Neural cell (in vitro differentiated cells): ENCODE measurements around the gene PPP2R2D. TPM values are rescaled to one million over a fixed set of nuclear protein-coding genes. Genes with fewer than 3 reads are reported as not detected.

Source experiments
- H2AFZ ChIP-seq: fragments of 200-600, 300-800 bp; sonication (generic), shearing (Covaris generic); 2 replicates; pipeline ENCODE4 v1.6.0; 2014; ENCODE audit warnings: low read depth, mild to moderate bottlenecking, antibody characterized with exemption, low read length, moderate library complexity
- H3F3A ChIP-seq: fragments of 200-600 bp; shearing (Covaris generic); 2 replicates; pipeline ENCODE4 v1.6.1; 2016; ENCODE audit warnings: mild to moderate bottlenecking, moderate library complexity, mixed read lengths, antibody characterized with exemption, low read length; ENCODE audit not compliant: insufficient read depth, poor library complexity, severe bottlenecking
- H3K27ac ChIP-seq: fragments of 200-600, 300-800 bp; sonication (generic), shearing (Covaris generic); 2 replicates; pipeline ENCODE4 v1.5.1; 2014; ENCODE audit warnings: mild to moderate bottlenecking, low read length, moderate library complexity
- H3K27me3 ChIP-seq: fragments of 300-800, 200-600 bp; sonication (generic), shearing (Covaris generic); 2 replicates; pipeline ENCODE4 v1.6.0; 2014; ENCODE audit warnings: mild to moderate bottlenecking, low read depth, low read length, moderate library complexity; ENCODE audit not compliant: insufficient read depth
- H3K36me3 ChIP-seq: fragments of 300-800, 200-600 bp; sonication (generic), shearing (Covaris generic); 2 replicates; pipeline ENCODE4 v1.5.1; 2014; ENCODE audit warnings: mild to moderate bottlenecking, antibody characterized with exemption, low read length, moderate library complexity; ENCODE audit not compliant: insufficient read depth
- H3K4me2 ChIP-seq: fragments of 300-800, 200-600 bp; sonication (generic), shearing (Covaris generic); 2 replicates; pipeline ENCODE4 v1.6.0; 2014; ENCODE audit warnings: mild to moderate bottlenecking, low read length
- H3K4me3 ChIP-seq: fragments of 300-800, 200-600 bp; sonication (generic), shearing (Covaris generic); 2 replicates; pipeline ENCODE4 v1.5.1; 2014; ENCODE audit warnings: mild to moderate bottlenecking, low read length, moderate library complexity
- H3K79me2 ChIP-seq: fragments of 200-600 bp; shearing (Covaris generic); replicated peaks from 2 replicates; pipeline ENCODE4 v1.6.0; 2014; ENCODE audit warnings: mild to moderate bottlenecking, low read length, moderate library complexity; ENCODE audit not compliant: insufficient read depth
- H3K9ac ChIP-seq: fragments of 300-800, 200-600 bp; sonication (generic), shearing (Covaris generic); 2 replicates; pipeline ENCODE4 v1.6.1; 2016; ENCODE audit warnings: mild to moderate bottlenecking, low read length, mixed read lengths
- H3K9me2 ChIP-seq: fragments of 200-600 bp; shearing (Covaris generic); 2 replicates; pipeline ENCODE4 v1.6.1; 2016; ENCODE audit warnings: mild to moderate bottlenecking, low read length, mixed read lengths; ENCODE audit not compliant: insufficient read depth
- H3K9me3 ChIP-seq: fragments of 200-600, 300-800 bp; sonication (generic), shearing (Covaris generic); 2 replicates; pipeline ENCODE4 v1.6.1; 2016; ENCODE audit warnings: mild to moderate bottlenecking, mixed run types, low read length, moderate library complexity, mixed read lengths
- H4K20me1 ChIP-seq: fragments of 200-600 bp; shearing (Covaris generic); 2 replicates; pipeline ENCODE4 v1.6.1; 2016; ENCODE audit warnings: mild to moderate bottlenecking, mixed run types; ENCODE audit not compliant: insufficient read depth
- CTCF ChIP-seq: fragments of 450-650 bp; IDR thresholded peaks from 2 replicates; pipeline ENCODE4 v1.5.1; 2014; ENCODE audit warnings: antibody characterized with exemption, mild to moderate bottlenecking, moderate library complexity; ENCODE audit not compliant: poor library complexity, severe bottlenecking
- EP300 ChIP-seq: fragments of 450-650 bp; conservative IDR thresholded peaks from 2 replicates; pipeline ENCODE4 v1.6.1; 2014; ENCODE audit warnings: antibody characterized with exemption, mild to moderate bottlenecking, moderate library complexity; ENCODE audit not compliant: poor library complexity, severe bottlenecking
- EZH2 ChIP-seq: fragments of 200-600, 300-800 bp; shearing (Covaris generic), sonication (generic); IDR thresholded peaks from 2 replicates; pipeline ENCODE4 v1.6.1; 2014; ENCODE audit warnings: antibody characterized with exemption, low read length, borderline replicate concordance, mild to moderate bottlenecking; ENCODE audit not compliant: insufficient read depth, poor library complexity, severe bottlenecking
- MXI1 ChIP-seq: fragments of 450-650 bp; conservative IDR thresholded peaks from 2 replicates; pipeline ENCODE4 v1.6.1; 2014; ENCODE audit warnings: antibody characterized with exemption, mild to moderate bottlenecking; ENCODE audit not compliant: poor library complexity, severe bottlenecking
- POLR2AphosphoS5 ChIP-seq: IDR thresholded peaks from 2 replicates; pipeline ENCODE4 v1.6.1; 2012
- RAD21 ChIP-seq: fragments of 450-650 bp; conservative IDR thresholded peaks from 2 replicates; pipeline ENCODE4 v1.6.1; 2014; ENCODE audit warnings: antibody characterized with exemption, mild to moderate bottlenecking, moderate library complexity
- REST ChIP-seq: IDR thresholded peaks from 2 replicates; pipeline ENCODE4 v1.6.1; 2012; ENCODE audit warnings: borderline replicate concordance
- SMC3 ChIP-seq: fragments of 450-650 bp; conservative IDR thresholded peaks from 2 replicates; pipeline ENCODE4 v1.6.1; 2014; ENCODE audit warnings: antibody characterized with exemption, mild to moderate bottlenecking, moderate library complexity; ENCODE audit not compliant: poor library complexity
- polyA plus RNA-seq: library from polyadenylated mRNA; depleted of rRNA; stranded (reverse); fragments of >200 nt; gene quantifications from 2 replicates; pipeline ENCODE4 v1.2.3, GENCODE V29; 2014

The PPP2R2D gene
- polyA plus RNA-seq, 1 donor from 2014 or later, result 71.7 TPM

- no peak overlapping the region for H3K9ac ChIP-seq
Observed at GRCh38 chr10:131946321-131946751, 45.5 kb downstream of the PPP2R2D start.

GRCh38 chr10:131946880-131947279, 46.1 kb downstream of the PPP2R2D start:
- Histone ChIP-seq H3K36me3 (peaks cover 19% of the 10 kb centered on the region), H3K27ac (no peak overlapping the region), H4K20me1 (no peaks in the 10 kb centered on the region), H3K4me2 (no peak overlapping the region), H3K4me3 (no peak overlapping the region), H3K9ac (no peak overlapping the region), H3F3A (no peaks in the 10 kb centered on the region), H3K79me2 (no peaks in the 10 kb centered on the region), H3K27me3 (no peaks in the 10 kb centered on the region), H3K9me3 (no peaks in the 10 kb centered on the region), H3K9me2 (no peaks in the 10 kb centered on the region), H2AFZ (no peak overlapping the region)
- TF ChIP-seq EZH2, result no peak
- no peak for TF ChIP-seq RAD21
- TF ChIP-seq CTCF, result no peak
- TF ChIP-seq SMC3, result no peak
- no peak for TF ChIP-seq POLR2AphosphoS5
- TF ChIP-seq EP300, result no peak
- TF ChIP-seq MXI1, result no peak

More at GRCh38 chr10:131946321-131946751, 45.5 kb downstream of the PPP2R2D start:
- H3K9me2 ChIP-seq, result no peaks in the 10 kb centered on the region
- no peaks in the 10 kb centered on the region for H3K9me3 ChIP-seq
- H3K79me2 ChIP-seq, result no peaks in the 10 kb centered on the region
- no peak overlapping the region for H3K27ac ChIP-seq
- no peak overlapping the region for H2AFZ ChIP-seq
- no peak overlapping the region for H3K4me3 ChIP-seq
- no peaks in the 10 kb centered on the region for H3K27me3 ChIP-seq
- no peaks in the 10 kb centered on the region for H4K20me1 ChIP-seq
- no peaks in the 10 kb centered on the region for H3F3A ChIP-seq
- TF ChIP-seq MXI1 (no peak), POLR2AphosphoS5 (no peak), EZH2 (no peak)
- no peak overlapping the region for H3K4me2 ChIP-seq
- peaks cover 19% of the 10 kb centered on the region for H3K36me3 ChIP-seq

GRCh38 chr10:131947631-131948347, 47.0 kb downstream of the PPP2R2D start:
- H3K79me2 ChIP-seq, result no peaks in the 10 kb centered on the region
- TF ChIP-seq SMC3, result no peak
- TF ChIP-seq REST, result no peak
- no peak for TF ChIP-seq CTCF
- no peak for TF ChIP-seq EP300
- no peak for TF ChIP-seq POLR2AphosphoS5
- H2AFZ ChIP-seq, result no peak overlapping the region
- no peak overlapping the region for H3K4me3 ChIP-seq
- H3K27me3 ChIP-seq, result no peaks in the 10 kb centered on the region
- H3K9ac ChIP-seq, result no peak overlapping the region
- H3K4me2 ChIP-seq, result no peak overlapping the region
- H3K36me3 ChIP-seq, result peaks cover 19% of the 10 kb centered on the region
- no peaks in the 10 kb centered on the region for H3K9me2 ChIP-seq
- H3K27ac ChIP-seq, result no peak overlapping the region
- no peaks in the 10 kb centered on the region for H4K20me1 ChIP-seq
- no peaks in the 10 kb centered on the region for H3F3A ChIP-seq
- no peaks in the 10 kb centered on the region for H3K9me3 ChIP-seq
